Loucy (cell line): ENCODE measurements around the gene PEAR1.

Experiments used
- CTCF ChIP-seq: fragments of 200-600 bp; sonication (generic); conservative IDR thresholded peaks from 2 replicates; pipeline ENCODE4 v1.5.1; 2014; ENCODE audit warnings: mild to moderate bottlenecking, antibody characterized with exemption, low read length
- EZH2phosphoT487 ChIP-seq: fragments of 200-600 bp; IDR thresholded peaks from 2 replicates; pipeline ENCODE4 v1.6.1; 2018; ENCODE audit warnings: antibody characterized with exemption, mild to moderate bottlenecking, moderate library complexity, borderline replicate concordance

GRCh38 chr1:156845055-156845952, 48.2 kb upstream of the PEAR1 start:
- TF ChIP-seq CTCF (no peak), EZH2phosphoT487 (no peak)
